ENCODE measurements around the gene KNSTRN.

The KNSTRN gene

DNA sequence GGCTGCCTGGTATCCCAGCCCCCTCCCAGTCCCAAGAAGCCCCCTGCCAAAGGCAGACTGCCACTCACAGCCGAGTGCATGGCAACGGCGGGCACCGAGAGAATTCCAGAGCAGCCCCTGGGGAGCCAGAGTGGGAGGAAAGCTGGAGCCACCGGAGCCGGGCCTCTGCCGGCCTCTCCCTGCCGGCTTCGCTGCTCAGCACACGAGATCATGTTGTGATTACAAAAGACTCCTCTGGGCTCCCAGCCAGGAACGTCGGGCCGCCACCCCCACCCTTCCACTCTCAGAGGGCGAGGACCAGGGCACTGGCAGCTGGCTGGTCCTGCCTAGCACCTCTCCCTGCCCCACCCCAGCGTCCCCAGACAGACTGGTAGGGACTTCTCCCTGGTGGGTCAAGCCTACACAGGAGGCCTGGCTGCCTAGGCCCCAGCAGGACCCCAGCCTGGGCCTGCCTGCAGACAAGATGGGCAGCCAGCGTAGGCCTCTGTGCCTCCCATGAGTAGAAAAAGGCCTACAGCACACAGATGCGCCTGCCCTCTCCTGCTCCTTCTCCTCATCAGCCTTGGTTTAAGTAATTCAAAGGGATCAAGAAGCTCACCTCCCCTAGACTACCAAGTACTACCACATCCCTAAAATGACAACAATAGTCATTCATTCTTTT, 41.7 kb upstream of the KNSTRN start, which contains the start of gene CCDC9B (continued):
- TF ChIP-seq, protein P1, sequence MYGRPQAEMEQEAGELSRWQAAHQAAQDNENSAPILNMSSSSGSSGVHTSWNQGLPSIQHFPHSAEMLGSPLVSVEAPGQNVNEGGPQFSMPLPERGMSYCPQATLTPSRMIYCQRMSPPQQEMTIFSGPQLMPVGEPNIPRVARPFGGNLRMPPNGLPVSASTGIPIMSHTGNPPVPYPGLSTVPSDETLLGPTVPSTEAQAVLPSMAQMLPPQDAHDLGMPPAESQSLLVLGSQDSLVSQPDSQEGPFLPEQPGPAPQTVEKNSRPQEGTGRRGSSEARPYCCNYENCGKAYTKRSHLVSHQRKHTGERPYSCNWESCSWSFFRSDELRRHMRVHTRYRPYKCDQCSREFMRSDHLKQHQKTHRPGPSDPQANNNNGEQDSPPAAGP (tag by site-specific recombination; IDR thresholded peaks at IDR 0.05): 0 out of 2 replicates have a peak, but pooled peaks have one; percentile 19
- TF ChIP-seq, protein P2, sequence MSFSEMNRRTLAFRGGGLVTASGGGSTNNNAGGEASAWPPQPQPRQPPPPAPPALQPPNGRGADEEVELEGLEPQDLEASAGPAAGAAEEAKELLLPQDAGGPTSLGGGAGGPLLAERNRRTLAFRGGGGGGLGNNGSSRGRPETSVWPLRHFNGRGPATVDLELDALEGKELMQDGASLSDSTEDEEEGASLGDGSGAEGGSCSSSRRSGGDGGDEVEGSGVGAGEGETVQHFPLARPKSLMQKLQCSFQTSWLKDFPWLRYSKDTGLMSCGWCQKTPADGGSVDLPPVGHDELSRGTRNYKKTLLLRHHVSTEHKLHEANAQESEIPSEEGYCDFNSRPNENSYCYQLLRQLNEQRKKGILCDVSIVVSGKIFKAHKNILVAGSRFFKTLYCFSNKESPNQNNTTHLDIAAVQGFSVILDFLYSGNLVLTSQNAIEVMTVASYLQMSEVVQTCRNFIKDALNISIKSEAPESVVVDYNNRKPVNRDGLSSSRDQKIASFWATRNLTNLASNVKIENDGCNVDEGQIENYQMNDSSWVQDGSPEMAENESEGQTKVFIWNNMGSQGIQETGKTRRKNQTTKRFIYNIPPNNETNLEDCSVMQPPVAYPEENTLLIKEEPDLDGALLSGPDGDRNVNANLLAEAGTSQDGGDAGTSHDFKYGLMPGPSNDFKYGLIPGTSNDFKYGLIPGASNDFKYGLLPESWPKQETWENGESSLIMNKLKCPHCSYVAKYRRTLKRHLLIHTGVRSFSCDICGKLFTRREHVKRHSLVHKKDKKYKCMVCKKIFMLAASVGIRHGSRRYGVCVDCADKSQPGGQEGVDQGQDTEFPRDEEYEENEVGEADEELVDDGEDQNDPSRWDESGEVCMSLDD (tag by site-specific recombination; IDR thresholded peaks at IDR 0.05): no peak
- 0 out of 2 replicates have a peak, but pooled peaks have one; percentile 34 for TF ChIP-seq KLF10 (tag by site-specific recombination; IDR thresholded peaks at IDR 0.05)
- TF ChIP-seq ZNF114 (tag by site-specific recombination; IDR thresholded peaks at IDR 0.05): no peak
- TF ChIP-seq, protein P3, sequence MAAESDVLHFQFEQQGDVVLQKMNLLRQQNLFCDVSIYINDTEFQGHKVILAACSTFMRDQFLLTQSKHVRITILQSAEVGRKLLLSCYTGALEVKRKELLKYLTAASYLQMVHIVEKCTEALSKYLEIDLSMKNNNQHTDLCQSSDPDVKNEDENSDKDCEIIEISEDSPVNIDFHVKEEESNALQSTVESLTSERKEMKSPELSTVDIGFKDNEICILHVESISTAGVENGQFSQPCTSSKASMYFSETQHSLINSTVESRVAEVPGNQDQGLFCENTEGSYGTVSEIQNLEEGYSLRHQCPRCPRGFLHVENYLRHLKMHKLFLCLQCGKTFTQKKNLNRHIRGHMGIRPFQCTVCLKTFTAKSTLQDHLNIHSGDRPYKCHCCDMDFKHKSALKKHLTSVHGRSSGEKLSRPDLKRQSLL (tag by site-specific recombination; IDR thresholded peaks at IDR 0.05): peak; percentile 98
- no peak for TF ChIP-seq ZNF19 (tag by site-specific recombination; IDR thresholded peaks at IDR 0.05; ENCODE audit: low read depth)
- TF ChIP-seq, protein P4, sequence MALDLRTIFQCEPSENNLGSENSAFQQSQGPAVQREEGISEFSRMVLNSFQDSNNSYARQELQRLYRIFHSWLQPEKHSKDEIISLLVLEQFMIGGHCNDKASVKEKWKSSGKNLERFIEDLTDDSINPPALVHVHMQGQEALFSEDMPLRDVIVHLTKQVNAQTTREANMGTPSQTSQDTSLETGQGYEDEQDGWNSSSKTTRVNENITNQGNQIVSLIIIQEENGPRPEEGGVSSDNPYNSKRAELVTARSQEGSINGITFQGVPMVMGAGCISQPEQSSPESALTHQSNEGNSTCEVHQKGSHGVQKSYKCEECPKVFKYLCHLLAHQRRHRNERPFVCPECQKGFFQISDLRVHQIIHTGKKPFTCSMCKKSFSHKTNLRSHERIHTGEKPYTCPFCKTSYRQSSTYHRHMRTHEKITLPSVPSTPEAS (tag by site-specific recombination; IDR thresholded peaks at IDR 0.05): no peak
- TF ChIP-seq, protein P5, sequence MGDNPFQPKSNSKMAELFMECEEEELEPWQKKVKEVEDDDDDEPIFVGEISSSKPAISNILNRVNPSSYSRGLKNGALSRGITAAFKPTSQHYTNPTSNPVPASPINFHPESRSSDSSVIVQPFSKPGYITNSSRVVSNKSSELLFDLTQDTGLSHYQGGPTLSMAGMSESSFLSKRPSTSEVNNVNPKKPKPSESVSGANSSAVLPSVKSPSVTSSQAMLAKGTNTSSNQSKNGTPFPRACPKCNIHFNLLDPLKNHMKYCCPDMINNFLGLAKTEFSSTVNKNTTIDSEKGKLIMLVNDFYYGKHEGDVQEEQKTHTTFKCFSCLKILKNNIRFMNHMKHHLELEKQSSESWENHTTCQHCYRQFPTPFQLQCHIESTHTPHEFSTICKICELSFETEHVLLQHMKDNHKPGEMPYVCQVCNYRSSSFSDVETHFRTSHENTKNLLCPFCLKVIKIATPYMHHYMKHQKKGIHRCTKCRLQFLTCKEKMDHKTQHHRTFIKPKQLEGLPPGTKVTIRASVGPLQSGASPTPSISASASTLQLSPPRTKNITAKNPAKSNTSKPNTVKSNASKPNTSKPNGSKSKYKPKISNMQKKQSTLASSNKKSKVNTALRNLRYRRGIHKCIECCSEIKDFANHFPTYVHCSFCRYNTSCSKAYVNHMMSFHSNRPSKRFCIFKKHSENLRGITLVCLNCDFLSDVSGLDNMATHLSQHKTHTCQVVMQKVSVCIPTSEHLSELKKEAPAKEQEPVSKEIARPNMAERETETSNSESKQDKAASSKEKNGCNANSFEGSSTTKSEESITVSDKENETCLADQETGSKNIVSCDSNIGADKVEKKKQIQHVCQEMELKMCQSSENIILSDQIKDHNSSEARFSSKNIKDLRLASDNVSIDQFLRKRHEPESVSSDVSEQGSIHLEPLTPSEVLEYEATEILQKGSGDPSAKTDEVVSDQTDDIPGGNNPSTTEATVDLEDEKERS (tag by site-specific recombination; IDR thresholded peaks at IDR 0.05): no peak
- TF ChIP-seq ZNF585B (tag by site-specific recombination; IDR thresholded peaks at IDR 0.05): no peak
- 0 out of 2 replicates have a peak, but pooled peaks have one; percentile 32 for TF ChIP-seq ZNF660 (tag by site-specific recombination; IDR thresholded peaks at IDR 0.05)
- no peak for TF ChIP-seq ZNF530 (tag by site-specific recombination; IDR thresholded peaks at IDR 0.05; ENCODE audit: low read depth)
- no peak for TF ChIP-seq PRDM6 (tag by site-specific recombination; IDR thresholded peaks at IDR 0.05)
- peak; percentile 85 for TF ChIP-seq ZNF600 (tag by site-specific recombination; IDR thresholded peaks at IDR 0.05)
- TF ChIP-seq SETDB1 (IDR thresholded peaks at IDR 0.05; ENCODE audit: insufficient read length, low read length): no peak
- no peak for TF ChIP-seq MYNN (tag by site-specific recombination; IDR thresholded peaks at IDR 0.05; ENCODE audit: borderline replicate concordance)
- no peak for TF ChIP-seq YY2 (tag by site-specific recombination; IDR thresholded peaks at IDR 0.05)
- TF ChIP-seq SP2 (tag by site-specific recombination; IDR thresholded peaks at IDR 0.05): 0 out of 2 replicates have a peak, but pooled peaks have one; percentile 9
- TF ChIP-seq BCL11B (tag by site-specific recombination; IDR thresholded peaks at IDR 0.05; ENCODE audit: low read depth): no peak
- no peak for TF ChIP-seq ZNF561 (tag by site-specific recombination; IDR thresholded peaks at IDR 0.05; ENCODE audit: borderline replicate concordance)
- TF ChIP-seq ZNF169 (tag by site-specific recombination; IDR thresholded peaks at IDR 0.05): no peak
- no peak for TF ChIP-seq ZXDB (tag by site-specific recombination; IDR thresholded peaks at IDR 0.05)
- TF ChIP-seq ZNF10 (tag by site-specific recombination; IDR thresholded peaks at IDR 0.05): no peak
- TF ChIP-seq ZBTB1 (tag by site-specific recombination; IDR thresholded peaks at IDR 0.05): no peak
- 0 out of 2 replicates have a peak, but pooled peaks have one; percentile 19 for TF ChIP-seq GLIS2 (tag by site-specific recombination; IDR thresholded peaks at IDR 0.05)
- TF ChIP-seq ZNF311 (tag by site-specific recombination; IDR thresholded peaks at IDR 0.05; ENCODE audit: borderline replicate concordance): no peak
- no peak for TF ChIP-seq ZNF211 (tag by site-specific recombination; IDR thresholded peaks at IDR 0.05; ENCODE audit: low read depth)
- TF ChIP-seq, protein P6, sequence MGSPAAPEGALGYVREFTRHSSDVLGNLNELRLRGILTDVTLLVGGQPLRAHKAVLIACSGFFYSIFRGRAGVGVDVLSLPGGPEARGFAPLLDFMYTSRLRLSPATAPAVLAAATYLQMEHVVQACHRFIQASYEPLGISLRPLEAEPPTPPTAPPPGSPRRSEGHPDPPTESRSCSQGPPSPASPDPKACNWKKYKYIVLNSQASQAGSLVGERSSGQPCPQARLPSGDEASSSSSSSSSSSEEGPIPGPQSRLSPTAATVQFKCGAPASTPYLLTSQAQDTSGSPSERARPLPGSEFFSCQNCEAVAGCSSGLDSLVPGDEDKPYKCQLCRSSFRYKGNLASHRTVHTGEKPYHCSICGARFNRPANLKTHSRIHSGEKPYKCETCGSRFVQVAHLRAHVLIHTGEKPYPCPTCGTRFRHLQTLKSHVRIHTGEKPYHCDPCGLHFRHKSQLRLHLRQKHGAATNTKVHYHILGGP (tag by site-specific recombination; IDR thresholded peaks at IDR 0.05): no peak
- TF ChIP-seq ZNF175 (tag by site-specific recombination; IDR thresholded peaks at IDR 0.05): no peak
